Measurements from ENCODE around the gene APBA2. TPM values are rescaled to one million over a fixed set of nuclear protein-coding genes. Genes with fewer than 3 reads are reported as not detected.

APBA2 gene
- total RNA-seq, 1 donor from 2014 or later, result 33.1 TPM

DNA sequence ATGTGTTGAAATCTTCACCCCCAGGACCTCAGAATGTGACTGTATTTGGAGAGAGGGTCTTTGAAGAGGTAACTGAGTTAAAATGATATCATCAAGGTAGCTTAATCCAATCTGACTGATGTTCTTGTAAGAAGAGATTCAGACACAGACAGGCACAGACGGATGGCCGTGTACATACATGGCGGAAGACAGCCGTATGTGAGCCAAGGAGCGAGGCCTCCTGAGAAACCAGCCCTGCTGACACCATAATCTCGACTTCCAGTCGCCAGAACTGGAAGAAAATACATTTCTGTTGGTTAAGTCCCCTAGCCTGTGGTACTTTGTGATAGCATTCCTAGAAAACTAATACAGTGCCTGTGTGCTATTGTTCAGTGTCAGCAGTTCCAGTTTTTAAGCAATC lies 73.6 kb downstream of the APBA2 start:
- Mint-ChIP-seq H3K27me3 (ENCODE audit: low read depth) (no peaks in the 10 kb centered on the region), H3K36me3 (peaks cover 7% of the 10 kb centered on the region), H3K4me3 (no peak overlapping the region), H3K27ac (no peak overlapping the region), H3K4me1 (peaks cover 14% of the 10 kb centered on the region), H3K9me3 (peaks cover 9% of the 10 kb centered on the region)
- TF ChIP-seq, protein P1, sequence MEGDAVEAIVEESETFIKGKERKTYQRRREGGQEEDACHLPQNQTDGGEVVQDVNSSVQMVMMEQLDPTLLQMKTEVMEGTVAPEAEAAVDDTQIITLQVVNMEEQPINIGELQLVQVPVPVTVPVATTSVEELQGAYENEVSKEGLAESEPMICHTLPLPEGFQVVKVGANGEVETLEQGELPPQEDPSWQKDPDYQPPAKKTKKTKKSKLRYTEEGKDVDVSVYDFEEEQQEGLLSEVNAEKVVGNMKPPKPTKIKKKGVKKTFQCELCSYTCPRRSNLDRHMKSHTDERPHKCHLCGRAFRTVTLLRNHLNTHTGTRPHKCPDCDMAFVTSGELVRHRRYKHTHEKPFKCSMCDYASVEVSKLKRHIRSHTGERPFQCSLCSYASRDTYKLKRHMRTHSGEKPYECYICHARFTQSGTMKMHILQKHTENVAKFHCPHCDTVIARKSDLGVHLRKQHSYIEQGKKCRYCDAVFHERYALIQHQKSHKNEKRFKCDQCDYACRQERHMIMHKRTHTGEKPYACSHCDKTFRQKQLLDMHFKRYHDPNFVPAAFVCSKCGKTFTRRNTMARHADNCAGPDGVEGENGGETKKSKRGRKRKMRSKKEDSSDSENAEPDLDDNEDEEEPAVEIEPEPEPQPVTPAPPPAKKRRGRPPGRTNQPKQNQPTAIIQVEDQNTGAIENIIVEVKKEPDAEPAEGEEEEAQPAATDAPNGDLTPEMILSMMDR (IDR thresholded peaks at IDR 0.05; ENCODE audit: unreplicated experiment), result no peak
- DNase-seq (ENCODE audit: low spot score in 2 of 2, unreplicated experiment in 2 of 2), result no peak

DNA sequence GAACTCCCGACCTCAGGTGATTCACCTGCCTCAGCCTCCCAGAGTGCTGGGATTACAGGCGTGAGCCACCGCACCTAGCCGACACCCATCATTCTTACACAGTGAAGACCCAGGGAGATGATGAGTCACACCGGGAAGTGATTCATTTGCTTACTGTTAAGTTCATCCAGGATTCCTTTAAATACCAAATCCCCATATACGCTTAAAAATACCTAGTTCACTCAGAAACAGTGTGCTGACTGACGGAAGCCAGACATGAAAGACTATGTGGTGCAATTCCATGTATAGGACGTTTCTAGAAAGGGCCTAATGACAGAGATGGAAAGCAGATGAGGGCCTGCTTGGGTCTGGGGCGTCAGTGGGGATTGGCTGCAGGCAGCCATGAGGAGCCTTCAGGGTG lies 75.2 kb downstream of the APBA2 start:
- no peak for DNase-seq (ENCODE audit: low spot score in 2 of 2, unreplicated experiment in 2 of 2)
- TF ChIP-seq, protein P1 (IDR thresholded peaks at IDR 0.05; ENCODE audit: unreplicated experiment), result no peak
- H3K4me3 Mint-ChIP-seq, result no peak overlapping the region
- peaks cover 2% of the 10 kb centered on the region for H3K4me1 Mint-ChIP-seq
- peaks cover 7% of the 10 kb centered on the region for H3K36me3 Mint-ChIP-seq
- no peak overlapping the region for H3K27ac Mint-ChIP-seq
- peaks cover 9% of the 10 kb centered on the region for H3K9me3 Mint-ChIP-seq
- no peaks in the 10 kb centered on the region for H3K27me3 Mint-ChIP-seq (ENCODE audit: low read depth)

DNA sequence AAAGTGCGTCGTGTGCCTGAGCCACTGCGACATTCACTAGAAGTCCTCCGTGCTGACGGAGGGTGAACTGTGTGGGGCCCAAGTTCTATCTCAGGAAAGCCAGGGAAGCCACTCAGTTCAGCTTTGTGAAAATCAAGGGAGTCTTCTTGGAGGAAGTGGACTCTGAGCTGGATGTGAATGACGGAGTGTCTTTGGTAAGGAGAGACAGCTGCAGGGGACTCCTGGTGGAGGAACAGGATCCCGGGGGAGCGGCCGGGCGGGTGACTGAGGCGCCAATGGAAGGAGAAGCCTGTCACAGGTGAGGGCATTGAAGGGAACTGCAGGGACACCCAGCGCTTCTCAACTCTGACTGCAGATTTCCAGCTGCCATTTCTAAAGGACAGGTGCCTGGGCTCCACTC lies 75.6 kb downstream of the APBA2 start:
- H3K27ac Mint-ChIP-seq, result no peak overlapping the region

DNA sequence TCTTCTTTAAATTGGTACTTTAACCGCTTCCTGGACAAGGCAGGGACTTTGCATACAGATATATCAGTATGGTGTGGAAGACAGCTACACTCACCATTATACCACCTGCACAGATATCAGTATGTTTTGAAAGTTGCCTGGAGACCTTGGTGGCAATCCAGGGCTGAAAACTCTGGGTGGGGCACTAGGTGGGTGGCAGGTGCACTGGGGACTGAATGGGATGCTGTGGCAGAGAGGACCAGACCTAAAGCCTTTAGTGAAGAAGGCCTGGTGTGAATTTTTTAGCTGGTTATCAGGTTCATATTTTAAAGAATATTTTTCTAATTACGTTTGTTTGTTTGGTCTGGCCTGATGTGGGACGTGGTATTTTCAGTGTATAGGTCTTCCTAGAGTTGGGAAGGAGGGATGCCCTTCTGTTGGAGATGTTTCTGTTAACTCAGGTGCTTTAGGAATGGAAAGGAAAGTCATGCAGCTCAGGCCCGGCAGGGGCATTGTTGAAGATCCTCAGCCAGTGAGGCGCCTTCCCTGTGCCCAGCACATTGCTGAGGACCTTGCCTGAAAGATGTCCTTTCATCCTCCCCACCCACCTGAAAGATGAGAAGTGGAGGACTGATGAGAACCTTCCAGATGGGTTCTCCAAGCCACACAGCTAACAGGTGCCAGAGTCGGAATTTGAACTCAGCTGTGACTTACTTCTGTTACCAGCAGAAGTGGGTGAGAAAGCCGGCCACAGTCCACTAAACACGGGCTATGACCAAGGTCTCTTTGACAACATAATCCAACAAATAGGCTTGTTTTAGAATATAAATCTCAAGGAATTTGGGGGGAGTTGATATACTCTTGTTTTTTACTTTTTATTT lies 77.3 kb downstream of the APBA2 start:
- H3K27me3 Mint-ChIP-seq (ENCODE audit: low read depth), result no peaks in the 10 kb centered on the region
- H3K27ac Mint-ChIP-seq, result no peak overlapping the region
- peaks cover 9% of the 10 kb centered on the region for H3K9me3 Mint-ChIP-seq
- H3K4me1 Mint-ChIP-seq, result no peaks in the 10 kb centered on the region
- TF ChIP-seq, protein P1 (IDR thresholded peaks at IDR 0.05; ENCODE audit: unreplicated experiment), result no peak
- DNase-seq (ENCODE audit: low spot score in 2 of 2, unreplicated experiment in 2 of 2), result no peak
- peaks cover 7% of the 10 kb centered on the region for H3K36me3 Mint-ChIP-seq
- H3K4me3 Mint-ChIP-seq, result no peak overlapping the region

More for the DNA sequence above, 75.6 kb downstream of the APBA2 start:
- H3K9me3 Mint-ChIP-seq, result peaks cover 9% of the 10 kb centered on the region
- H3K27me3 Mint-ChIP-seq (ENCODE audit: low read depth), result no peaks in the 10 kb centered on the region
- no peak overlapping the region for H3K4me3 Mint-ChIP-seq
- no peaks in the 10 kb centered on the region for H3K4me1 Mint-ChIP-seq
- no peak for DNase-seq (ENCODE audit: low spot score in 2 of 2, unreplicated experiment in 2 of 2)
- TF ChIP-seq, protein P1 (IDR thresholded peaks at IDR 0.05; ENCODE audit: unreplicated experiment), result no peak
- peaks cover 7% of the 10 kb centered on the region for H3K36me3 Mint-ChIP-seq

DNA sequence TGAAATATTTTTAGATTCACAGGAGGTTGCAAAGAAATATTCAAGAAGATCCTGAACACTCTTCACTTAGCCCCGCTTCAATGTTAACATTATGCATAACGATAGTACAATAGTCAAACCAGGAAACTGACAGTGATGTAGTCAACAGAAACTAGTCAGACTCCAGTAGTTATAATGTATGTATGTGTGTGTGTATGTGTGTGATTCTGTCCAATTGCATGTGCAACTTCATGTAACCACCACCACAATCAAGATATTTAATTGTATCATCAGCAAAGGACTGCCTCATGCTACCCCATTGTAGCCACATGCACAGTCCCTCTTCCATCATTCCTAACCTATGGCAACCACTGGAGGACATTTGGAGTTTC lies 77.9 kb downstream of the APBA2 start:
- peaks cover 3% of the 10 kb centered on the region for H3K4me1 Mint-ChIP-seq
- H3K27me3 Mint-ChIP-seq (ENCODE audit: low read depth), result no peaks in the 10 kb centered on the region
- H3K27ac Mint-ChIP-seq, result no peak overlapping the region
- no peak for DNase-seq (ENCODE audit: low spot score in 2 of 2, unreplicated experiment in 2 of 2)
- no peak overlapping the region for H3K4me3 Mint-ChIP-seq
- TF ChIP-seq, protein P1 (IDR thresholded peaks at IDR 0.05; ENCODE audit: unreplicated experiment), result no peak
- peaks cover 9% of the 10 kb centered on the region for H3K9me3 Mint-ChIP-seq
- peaks cover 7% of the 10 kb centered on the region for H3K36me3 Mint-ChIP-seq
